GM18499 (cell line): ENCODE data around the gene SCG3.
"Not testable (repeated sequence)": the region's sequence is repeated elsewhere in the genome, so short reads cannot be mapped to it uniquely, and the experiment has no call there.

Source experiments
- ATAC-seq: cut with Tn5 transposase; IDR thresholded peaks from one replicate; pipeline ENCODE4 v1.9.1; 2021; ENCODE audit warnings: moderate number of reproducible peaks; ENCODE audit not compliant: insufficient read depth, unreplicated experiment

SCG3 gene

GRCh38 chr15:51681303-51681963 is at the start of gene SCG3:
Gene SCG3, plus strand, starts transcription at chr15:51681503. Its CDS starts 253 bp downstream, at chr15:51681756.
- ATAC-seq = no peak

- no peak for ATAC-seq
These were observed 46.6 kb upstream of the SCG3 start for GRCh38 chr15:51634591-51635198.

GRCh38 chr15:51641490-51642130 is 39.7 kb upstream of the SCG3 start:
- no peak for ATAC-seq

GRCh38 chr15:51642696-51643095 is 38.6 kb upstream of the SCG3 start:
- ATAC-seq = no peak

- no peak for ATAC-seq
These were observed 34.2 kb upstream of the SCG3 start for GRCh38 chr15:51647128-51647562.

- ATAC-seq = not testable (repeated sequence)
These were observed 33.2 kb upstream of the SCG3 start for GRCh38 chr15:51648101-51648500.

GRCh38 chr15:51648643-51649042 is 32.7 kb upstream of the SCG3 start:
- not testable (repeated sequence) for ATAC-seq

GRCh38 chr15:51649659-51650521 is 31.4 kb upstream of the SCG3 start:
- no peak for ATAC-seq

GRCh38 chr15:51652084-51652668 is 29.1 kb upstream of the SCG3 start:
- no peak for ATAC-seq

GRCh38 chr15:51655401-51656057 is 25.8 kb upstream of the SCG3 start:
- not testable (repeated sequence) for ATAC-seq

- ATAC-seq = no peak
These were observed 22.6 kb upstream of the SCG3 start for GRCh38 chr15:51658664-51659063.

- ATAC-seq = no peak
These were observed 20.2 kb upstream of the SCG3 start for GRCh38 chr15:51661072-51661471.

GRCh38 chr15:51667478-51667877 is 13.8 kb upstream of the SCG3 start:
- no peak for ATAC-seq

- no peak for ATAC-seq
These were observed 12.9 kb upstream of the SCG3 start for GRCh38 chr15:51668446-51668845.

GRCh38 chr15:51669381-51669780 is 11.9 kb upstream of the SCG3 start:
- ATAC-seq = no peak

GRCh38 chr15:51672155-51672687 is 9.1 kb upstream of the SCG3 start:
- no peak for ATAC-seq

GRCh38 chr15:51672913-51673857 is 8.1 kb upstream of the SCG3 start:
- no peak for ATAC-seq

GRCh38 chr15:51675234-51675633 is 6.1 kb upstream of the SCG3 start:
- no peak for ATAC-seq
